ENCODE data around the gene ZCCHC7. TPM values are rescaled to one million over a fixed set of nuclear protein-coding genes. Genes with fewer than 3 reads are reported as not detected.

The ZCCHC7 gene
- total and polyA plus RNA-seq, 9 of the 15 experiments (the other 6 are each of a cell fraction or from before 2014, with no cell fraction given): 34.1 to 68.9 (median 48.8) TPM

- POLR2A ChIA-PET: interaction anchor here (0.7 to 1.0 kb wide), 2 partner anchors 27 to 47 kb away, joined by 3 read pairs; no protein-coding TSS in a partner anchor
- TF ChIP-seq HNRNPL (IDR thresholded peaks at IDR 0.05; ENCODE audit: low read depth, low read length) (no peak), SMARCA5 (IDR thresholded peaks at IDR 0.05) (peak; percentile 72; the same call in 1 of the 2 replicates), ADNP (tag; IDR thresholded peaks at IDR 0.05) (no peak), RBM25 (IDR thresholded peaks at IDR 0.05; ENCODE audit: low read depth, low read length, severe bottlenecking) (peak; percentile 88), BCOR (IDR thresholded peaks at IDR 0.05) (peak; percentile 91), FOXP4 (CRISPR knock-in tag; IDR thresholded peaks at IDR 0.05; ENCODE audit: borderline replicate concordance) (no peak), ZBTB5 (IDR thresholded peaks at IDR 0.05) (no peak), ZFP36 (IDR thresholded peaks at IDR 0.05; ENCODE audit: low read depth, low read length, partially characterized antibody) (peak; percentile 33), ZBTB26 (CRISPR knock-in tag; IDR thresholded peaks at IDR 0.05) (no peak), ZNF512 (tag; IDR thresholded peaks at IDR 0.05) (0 out of 2 replicates have a peak, but pooled peaks have one; percentile 42), ZNF121 (CRISPR knock-in tag; conservative IDR thresholded peaks at IDR 0.05) (peak; percentile 57; the same call in 1 of the 2 replicates), PKNOX1 (IDR thresholded peaks at IDR 0.05) (no peak), COPS2 (conservative IDR thresholded peaks at IDR 0.05) (no peak)
Observed at GRCh38 chr9:37383876-37384746, 263.7 kb downstream of the ZCCHC7 start.

More at GRCh38 chr9:37383876-37384746, 263.7 kb downstream of the ZCCHC7 start:
- H2AFZ ChIP-seq (ENCODE audit: low read depth, low read length): peak overlapping the region; percentile 28; the same call in 1 of the 2 replicates
- no peaks in the 10 kb centered on the region for H4K20me1 ChIP-seq (replicated peaks; ENCODE audit: control insufficient read depth, insufficient read depth, low read length)
- WGBS (ENCODE audit: insufficient coverage, low coverage, missing lambda C conversion rate): 28% methylated on average over 12 of the region's 12 CpGs
- in situ Hi-C loops (cut with MboI) (no loop called here), intact Hi-C loops (cut with micrococcal nuclease) (loop anchor here (10.0 kb wide), 1 partner anchor 189 kb away; no protein-coding TSS in a partner anchor)
- DNase-seq (ENCODE audit: extremely low read depth in 1 of 4, low spot score in 3 of 4) (no peak), ATAC-seq (no peak), FAIRE-seq (no peak)
- no TSS peak for BruUV-seq (replicated peaks)
- H3K4me3 ChIP-seq: no peak overlapping the region
- CTCF ChIA-PET (ENCODE audit: low intra/inter-chr PET ratio): no interaction called here
- H3K27ac ChIP-seq (ENCODE audit: extremely low read depth, low read depth, low read length): no peak overlapping the region
- no peak overlapping the region for H3K4me2 ChIP-seq (ENCODE audit: insufficient read depth, low read length)
- H3K27me3 ChIP-seq (ENCODE audit: control insufficient read depth in 2 of 2, insufficient read depth in 2 of 2, low read length in 2 of 2): peaks cover 0 to 7% of the 10 kb centered on the region in 2 experiments; a peak in 1 of 5 replicates
- peaks cover 8% of the 10 kb centered on the region for H3K9me3 ChIP-seq (replicated peaks; ENCODE audit: control insufficient read depth, insufficient read depth, low read depth, low read length)
- peaks cover 3% of the 10 kb centered on the region for H3K9me1 ChIP-seq (ENCODE audit: control insufficient read depth, insufficient read depth, low read length)
- H3K79me2 ChIP-seq (ENCODE audit: control insufficient read depth, insufficient read depth, low read length): no peaks in the 10 kb centered on the region
- H3K4me1 ChIP-seq (replicated peaks in 1 of 2; ENCODE audit: control insufficient read depth in 2 of 2, insufficient read depth in 2 of 2, low read length in 2 of 2): peaks cover 10 to 12% of the 10 kb centered on the region in 2 experiments; a peak in 4 of 5 replicates
- no peaks in the 10 kb centered on the region for H3K36me3 ChIP-seq (ENCODE audit: control insufficient read depth, insufficient read depth, low read length)
- peak overlapping the region in 1 of 2 experiments; percentile 59; a peak in 1 of 4 replicates for H3K9ac ChIP-seq (ENCODE audit: insufficient read depth in 1 of 2, low read depth in 2 of 2, low read length in 2 of 2)
